Spleen (tissue), 11 donors: ENCODE results near the gene FAM117B. TPM values are rescaled to one million over a fixed set of nuclear protein-coding genes. Genes with fewer than 3 reads are reported as not detected.

Source experiments
- DNase-seq: peaks from one replicate; pipeline ENCODE4 v3.0.0-alpha.2; 2020
- H3K27ac ChIP-seq, 8 donors: fragments of 200-600 bp; sonication (generic) in 7 of 8; 1 replicate in 4 of 8; 2 replicates in 4 of 8; pipeline versions ENCODE4 v1.5.0 to v1.8.0; 2016 to 2021; ENCODE audit warnings: inconsistent platforms in 4 of 8, mild to moderate bottlenecking in 4 of 8, moderate library complexity in 1 of 8
- H3K27me3 ChIP-seq, 7 donors: fragments of 200-600 bp; sonication (generic) in 6 of 7; replicated peaks in 1 of 7; 1 replicate in 4 of 7; 2 replicates in 3 of 7; pipeline versions ENCODE4 v1.5.0 to v1.8.0; 2016 to 2021; ENCODE audit warnings: inconsistent platforms in 3 of 7, mild to moderate bottlenecking in 1 of 7
- H3K36me3 ChIP-seq, 6 donors: fragments of 200-600 bp; sonication (generic) in 5 of 6; 1 replicate in 4 of 6; 2 replicates in 2 of 6; pipeline versions ENCODE4 v1.5.0 to v1.8.0; 2016 to 2021; ENCODE audit warnings: inconsistent platforms in 2 of 6
- H3K4me1 ChIP-seq, 6 donors: fragments of 200-600 bp; sonication (generic) in 5 of 6; 1 replicate in 3 of 6; 2 replicates in 3 of 6; pipeline versions ENCODE4 v1.5.0 to v1.8.0; 2016 to 2021; ENCODE audit warnings: inconsistent platforms in 3 of 6
- H3K4me3 ChIP-seq, 8 donors: fragments of 200-600 bp; sonication (generic) in 7 of 8; 1 replicate in 4 of 8; 2 replicates in 4 of 8; pipeline versions ENCODE4 v1.5.0 to v1.8.0; 2016 to 2021; ENCODE audit warnings: inconsistent platforms in 4 of 8, mild to moderate bottlenecking in 4 of 8, moderate library complexity in 2 of 8
- H3K9me3 ChIP-seq, 8 donors: fragments of 200-600 bp; sonication (generic) in 7 of 8; 1 replicate in 4 of 8; 2 replicates in 4 of 8; pipeline versions ENCODE4 v1.5.0 to v1.8.0; 2016 to 2021; ENCODE audit warnings: inconsistent platforms in 4 of 8
- CTCF ChIP-seq, 11 experiments: fragments of 200-600 bp in 7 of 11; fragments of 450-650 bp in 4 of 11; sonication (generic) in 4 of 11; IDR thresholded peaks in 8 of 11; conservative IDR thresholded peaks in 3 of 11; 1 replicate in 7 of 11; 2 replicates in 4 of 11; pipeline versions ENCODE4 v1.4.0 to v1.8.0; 2016 to 2021; ENCODE audit warnings: antibody characterized with exemption in 11 of 11, inconsistent platforms in 4 of 11, mild to moderate bottlenecking in 1 of 11
- POLR2A ChIP-seq, 3 donors: fragments of 450-650 bp; IDR thresholded peaks; one replicate each; pipeline ENCODE4 v1.5.1; 2017; ENCODE audit warnings: antibody characterized with exemption in 3 of 3, mild to moderate bottlenecking in 1 of 3
- POLR2AphosphoS5 ChIP-seq, 3 donors: sonication (generic); formaldehyde crosslinking; IDR thresholded peaks; one replicate each; pipeline ENCODE4 v1.5.1; 2017; ENCODE audit warnings: antibody characterized with exemption in 3 of 3
- WGBS, 5 donors: extraction: QIAGEN DNeasy Blood & Tissue Kit in 3 of 5; methylation state at CpG; one replicate each; pipeline versions ENCODE4 v1.1.5 to v1.1.7; 2013 to 2018; 5-methylcytosine and 5-hydroxymethylcytosine counted together
- intact Hi-C: fragments of 100-400 bp; cut with DNase I; formaldehyde crosslinking; loops from one replicate; pipeline ENCODE4 v1.15.0; 2023; ENCODE audit warnings: low total_unique reads
- polyA plus RNA-seq, 3 donors: library from polyadenylated mRNA; stranded (reverse); fragments of 200-250 nt; gene quantifications; one replicate each; pipeline ENCODE4 v1.2.1, GENCODE V29; 2013
- total RNA-seq, 7 donors: library from RNA; depleted of rRNA in 3 of 7; stranded (reverse); fragments of >200 nt in 3 of 7; fragmentation: NEBNext Ultra II Directional in 4 of 7; extraction: Animal tissue kit (Norgen Biotek cat#: 25700) in 4 of 7; gene quantifications; one replicate each; pipeline versions ENCODE4 v1.1.0 to v1.2.1, GENCODE V29; 2016 to 2021
- donor health status: healthy with polysubstance abuse.
- donor health status: DM: no; HTN: no; CAD: no; lungs with moderate emphysema.
- donor health status: DM: no; HTN: no; CAD: no.
- donor health status: Bipolar disorder and iron deficiency.
- donor health status: healthy.
- donor health status: DM: no; HTN: no; CAD: no.
- donor health status: DM: yes; HTN: yes; CAD: no.

The FAM117B gene
- total and polyA plus RNA-seq, 10 donors: 4.8 to 28.0 (median 15.1) TPM

- H3K27me3 ChIP-seq: no peaks in the 10 kb centered on the region
- WGBS, 5 donors: 97 to 100% (median 100%) methylated on average over 1 of the region's 1 CpG
- H3K4me3 ChIP-seq: no peak overlapping the region
- no peaks in the 10 kb centered on the region for H3K4me1 ChIP-seq
- peaks cover 4 to 40% (median 25%) of the 10 kb centered on the region in 8 donors for H3K9me3 ChIP-seq
- intact Hi-C loops: no loop called here
- no peak for DNase-seq
- H3K27ac ChIP-seq: no peak overlapping the region
- peaks cover 0 to 43% (median 6%) of the 10 kb centered on the region in 6 donors for H3K36me3 ChIP-seq
- TF ChIP-seq POLR2AphosphoS5 (IDR thresholded peaks at IDR 0.05): no peak
- no peak for TF ChIP-seq CTCF (IDR thresholded peaks at IDR 0.05 in 8 of 11, conservative IDR thresholded peaks at IDR 0.05 in 3 of 11)
- TF ChIP-seq POLR2A (IDR thresholded peaks at IDR 0.05): no peak
Observed at GRCh38 chr2:202743613-202744012, 108.8 kb downstream of the FAM117B start.

GRCh38 chr2:202749477-202749876, 114.7 kb downstream of the FAM117B start:
- H3K27me3 ChIP-seq: no peaks in the 10 kb centered on the region
- H3K27ac ChIP-seq: peak overlapping the region in 2 of 8 donors; percentile 62 to 78
- intact Hi-C loops: no loop called here
- H3K4me1 ChIP-seq: peaks cover 0 to 24% (median 7%) of the 10 kb centered on the region in 6 donors
- no peak for DNase-seq
- H3K9me3 ChIP-seq: peaks cover 0 to 15% (median 9%) of the 10 kb centered on the region in 8 donors
- 89 to 94% (median 93%) methylated on average over 2 of the region's 2 CpGs for WGBS, 5 donors
- no peak overlapping the region for H3K4me3 ChIP-seq
- H3K36me3 ChIP-seq: peaks cover 0 to under 1% (median 0%) of the 10 kb centered on the region in 6 donors
- TF ChIP-seq CTCF (IDR thresholded peaks at IDR 0.05 in 8 of 11, conservative IDR thresholded peaks at IDR 0.05 in 3 of 11) (no peak), POLR2A (IDR thresholded peaks at IDR 0.05) (no peak), POLR2AphosphoS5 (IDR thresholded peaks at IDR 0.05) (no peak)

GRCh38 chr2:202750763-202751427, 116.1 kb downstream of the FAM117B start:
- TF ChIP-seq POLR2AphosphoS5 (IDR thresholded peaks at IDR 0.05): no peak
- no peak for TF ChIP-seq CTCF (IDR thresholded peaks at IDR 0.05 in 8 of 11, conservative IDR thresholded peaks at IDR 0.05 in 3 of 11)
- TF ChIP-seq POLR2A (IDR thresholded peaks at IDR 0.05): no peak
- Histone ChIP-seq H3K36me3 (peaks cover 0 to 4% (median under 1%) of the 10 kb centered on the region in 6 donors), H3K9me3 (peaks cover 0 to 10% (median under 1%) of the 10 kb centered on the region in 8 donors), H3K27me3 (no peaks in the 10 kb centered on the region), H3K4me1 (peaks cover 0 to 24% (median 7%) of the 10 kb centered on the region in 6 donors), H3K4me3 (no peak overlapping the region), H3K27ac (peak overlapping the region in 4 of 8 donors; percentile 35 to 78 (median 60))
- WGBS, 5 donors: 56 to 62% (median 58%) methylated on average over 3 of the region's 3 CpGs
- intact Hi-C loops: no loop called here
- no peak for DNase-seq

GRCh38 chr2:202752071-202752470, 117.3 kb downstream of the FAM117B start:
- Histone ChIP-seq H3K36me3 (peaks cover 0 to 16% (median 9%) of the 10 kb centered on the region in 6 donors), H3K27ac (no peak overlapping the region), H3K4me1 (peaks cover 0 to 24% (median 7%) of the 10 kb centered on the region in 6 donors), H3K9me3 (peaks cover 0 to 10% (median 0%) of the 10 kb centered on the region in 8 donors), H3K27me3 (no peaks in the 10 kb centered on the region), H3K4me3 (no peak overlapping the region)
- DNase-seq: no peak
- intact Hi-C loops: no loop called here
- TF ChIP-seq CTCF (IDR thresholded peaks at IDR 0.05 in 8 of 11, conservative IDR thresholded peaks at IDR 0.05 in 3 of 11) (no peak), POLR2A (IDR thresholded peaks at IDR 0.05) (no peak), POLR2AphosphoS5 (IDR thresholded peaks at IDR 0.05) (no peak)
- WGBS, 5 donors: 75 to 89% (median 82%) methylated on average over 2 of the region's 2 CpGs
